HepG2 (cell line): Measurements from ENCODE around the gene OAT.

ENCODE experiments used
- ATF7 ChIP-seq, 2 experiments: fragments of 450-650 bp in 1 of 2; sonication (generic) in 1 of 2; formaldehyde crosslinking in 1 of 2; IDR thresholded peaks; 2 replicates each; pipeline versions ENCODE4 v1.4.0 to v1.6.1; 2016 to 2020; ENCODE audit warnings: antibody characterized with exemption in 1 of 2, mild to moderate bottlenecking in 1 of 2, missing genetic modification reagents in 1 of 2
- CHD2 ChIP-seq: IDR thresholded peaks from 2 replicates; pipeline ENCODE4 v1.6.1; 2011; ENCODE audit warnings: low read depth, low read length, improper control_type of control experiment
- FOXP1 ChIP-seq, 2 experiments: fragments of 450-650 bp in 1 of 2; IDR thresholded peaks; 2 replicates each; pipeline ENCODE4 v1.6.1; 2017 to 2018; ENCODE audit warnings: antibody characterized with exemption in 1 of 2
- GABPA ChIP-seq, 2 experiments: IDR thresholded peaks; 2 replicates each; pipeline ENCODE4 v1.6.1; 2011 to 2016; ENCODE audit warnings: low read depth in 2 of 2, low read length in 1 of 2, missing biosample characterization in 1 of 2, missing genetic modification characterization in 1 of 2
- GRHL1 ChIP-seq: sonication (generic); formaldehyde crosslinking; conservative IDR thresholded peaks from 2 replicates; pipeline ENCODE4 v1.8.0; 2022; ENCODE audit warnings: missing genetic modification reagents
- GTF2F1 ChIP-seq: fragments of 150-350 bp; IDR thresholded peaks from 2 replicates; pipeline ENCODE4 v1.6.1; 2014; ENCODE audit warnings: low read length
- POLR2A ChIP-seq, 2 experiments: IDR thresholded peaks; 2 replicates each; pipeline ENCODE4 v1.6.1; 2011; ENCODE audit warnings: low read depth in 2 of 2, low read length in 2 of 2, mild to moderate bottlenecking in 1 of 2, moderate library complexity in 1 of 2; ENCODE audit not compliant: insufficient read depth in 1 of 2
- ZNF431 ChIP-seq: sonication (generic); formaldehyde crosslinking; IDR thresholded peaks from 2 replicates; pipeline ENCODE4 v1.9.0; 2022; ENCODE audit warnings: missing genetic modification reagents, low read depth, mild to moderate bottlenecking, borderline replicate concordance
- ZNF510 ChIP-seq: sonication (generic); formaldehyde crosslinking; IDR thresholded peaks from 2 replicates; pipeline ENCODE4 v1.4.0; 2020; ENCODE audit warnings: low read depth, mild to moderate bottlenecking, missing genetic modification reagents

GRCh38 chr10:124390471-124391187 is 28.1 kb downstream of the OAT start:
- no peak for TF ChIP-seq ATF7 (IDR thresholded peaks at IDR 0.05)
- no peak for TF ChIP-seq ATF7 (CRISPR knock-in tag; IDR thresholded peaks at IDR 0.05)
- no peak for TF ChIP-seq GRHL1 (CRISPR knock-in tag)
- no peak for TF ChIP-seq GABPA (IDR thresholded peaks at IDR 0.05; ENCODE audit: low read depth, low read length)
- TF ChIP-seq GABPA (CRISPR knock-in tag; IDR thresholded peaks at IDR 0.05; ENCODE audit: low read depth) = no peak
- TF ChIP-seq ZNF510 (CRISPR knock-in tag) = no peak
- TF ChIP-seq POLR2A (IDR thresholded peaks at IDR 0.05; ENCODE audit: insufficient read depth in 1 of 2, low read depth in 2 of 2, low read length in 2 of 2) = no peak
- no peak for TF ChIP-seq FOXP1 (IDR thresholded peaks at IDR 0.05)
- no peak for TF ChIP-seq FOXP1 (CRISPR knock-in tag; IDR thresholded peaks at IDR 0.05)
- TF ChIP-seq GTF2F1 = no peak
- no peak for TF ChIP-seq ZNF431 (CRISPR knock-in tag)
- TF ChIP-seq CHD2 = no peak
